Measurements from ENCODE around the gene SYT10.
"Not testable (repeated sequence)": the region's sequence is repeated elsewhere in the genome, so short reads cannot be mapped to it uniquely, and the experiment has no call there.

SYT10 gene

GRCh38 chr12:33432992-33433391, 6.6 kb downstream of the SYT10 start:
- H3K4me3 ChIP-seq (ENCODE audit: low read depth, low read length): no peak overlapping the region
- DNase-seq (ENCODE audit: low read depth): no peak
- TF ChIP-seq CTCF (conservative IDR thresholded peaks at IDR 0.05; ENCODE audit: low read depth, low read length): no peak

GRCh38 chr12:33431648-33432047, 8.0 kb downstream of the SYT10 start:
- no peak for DNase-seq (ENCODE audit: low read depth)
- no peak overlapping the region for H3K4me3 ChIP-seq (ENCODE audit: low read depth, low read length)
- TF ChIP-seq CTCF (conservative IDR thresholded peaks at IDR 0.05; ENCODE audit: low read depth, low read length): no peak

- H3K4me3 ChIP-seq (ENCODE audit: low read depth, low read length): no peak overlapping the region
- no peak for TF ChIP-seq CTCF (conservative IDR thresholded peaks at IDR 0.05; ENCODE audit: low read depth, low read length)
- no peak for DNase-seq (ENCODE audit: low read depth)
Measured at GRCh38 chr12:33429468-33429867, 10.2 kb downstream of the SYT10 start.

DNA sequence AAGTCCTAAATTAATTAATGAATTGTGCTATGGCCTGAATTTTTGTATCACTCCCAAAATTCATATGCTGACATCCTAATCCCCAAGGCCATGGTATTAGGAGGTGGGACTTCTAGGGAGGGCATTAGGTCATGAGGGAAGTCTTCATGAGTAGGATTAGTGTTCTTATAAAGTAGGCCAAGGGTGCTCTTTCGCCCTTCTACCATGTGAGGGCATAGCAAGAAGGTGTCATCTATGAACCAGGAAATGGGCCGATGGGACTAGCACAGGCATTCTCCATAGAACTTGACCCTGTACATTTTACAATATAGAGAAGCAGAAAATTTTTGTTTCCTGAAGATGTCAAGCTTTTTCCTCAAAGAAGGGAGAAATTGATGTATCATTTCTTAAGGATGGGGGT, 12.5 kb downstream of the SYT10 start:
- H3K4me3 ChIP-seq (ENCODE audit: low read depth, low read length): no peak overlapping the region
- no peak for DNase-seq (ENCODE audit: low read depth)
- TF ChIP-seq CTCF (conservative IDR thresholded peaks at IDR 0.05; ENCODE audit: low read depth, low read length): no peak

GRCh38 chr12:33423706-33424105, 15.9 kb downstream of the SYT10 start:
- no peak overlapping the region for H3K4me3 ChIP-seq (ENCODE audit: low read depth, low read length)
- DNase-seq (ENCODE audit: low read depth): no peak
- no peak for TF ChIP-seq CTCF (conservative IDR thresholded peaks at IDR 0.05; ENCODE audit: low read depth, low read length)

DNA sequence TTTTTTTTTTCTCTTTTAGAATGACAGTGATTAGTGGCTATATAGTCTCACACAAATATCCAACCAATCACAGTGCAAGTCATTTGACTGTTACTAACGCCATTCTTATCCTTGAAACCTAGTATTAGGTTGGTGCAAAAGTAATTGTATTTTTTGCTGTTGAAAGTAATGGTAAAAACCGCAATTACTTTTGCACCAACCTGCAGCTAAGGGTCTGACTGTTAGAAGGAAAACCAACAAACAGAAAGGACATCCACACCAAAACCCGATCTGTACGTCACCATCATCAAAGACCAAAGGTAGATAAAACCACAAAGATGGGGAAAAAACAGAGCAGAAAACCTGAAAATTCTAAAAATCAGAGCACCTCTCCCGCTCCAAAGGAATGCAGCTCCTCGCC, 27.2 kb downstream of the SYT10 start:
- not testable (repeated sequence) for H3K4me3 ChIP-seq (ENCODE audit: low read depth, low read length); DNase-seq (ENCODE audit: low read depth)

- TF ChIP-seq CTCF (conservative IDR thresholded peaks at IDR 0.05; ENCODE audit: low read depth, low read length): no peak
- no peak overlapping the region for H3K4me3 ChIP-seq (ENCODE audit: low read depth, low read length)
- no peak for DNase-seq (ENCODE audit: low read depth)
Measured at GRCh38 chr12:33383503-33383902, 56.1 kb downstream of the SYT10 start.

DNA sequence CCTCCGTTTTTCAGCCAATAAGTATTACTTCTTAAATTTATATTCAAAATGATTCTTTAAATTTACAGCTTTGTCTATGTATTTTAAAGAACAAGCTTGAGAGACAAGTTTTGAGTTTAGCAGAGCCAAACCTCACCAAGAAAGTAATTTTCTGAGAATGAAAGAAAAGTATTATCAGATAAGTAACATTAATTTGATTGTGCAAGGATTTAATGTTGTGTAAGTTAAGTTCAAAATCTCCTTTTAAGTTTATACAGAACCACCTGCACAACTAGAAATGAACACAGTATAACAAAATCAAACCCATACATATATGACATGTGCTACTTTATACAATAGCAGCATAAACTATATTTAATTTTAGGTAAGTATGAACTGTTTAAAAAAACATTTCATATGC, 63.5 kb downstream of the SYT10 start:
- no peak for DNase-seq (ENCODE audit: low read depth)
- no peak for TF ChIP-seq CTCF (conservative IDR thresholded peaks at IDR 0.05; ENCODE audit: low read depth, low read length)
- H3K4me3 ChIP-seq (ENCODE audit: low read depth, low read length): no peak overlapping the region
